Left renal pelvis (tissue), 4 donors: ENCODE data around the gene NET1. TPM values are rescaled to one million over a fixed set of nuclear protein-coding genes. Genes with fewer than 3 reads are reported as not detected.
A peak's percentile ranks its signal among the peaks of the same experiment; 100 is the strongest.

ENCODE experiments used
- DNase-seq, 4 donors: peaks; one replicate each; pipeline ENCODE4 v3.0.0-alpha.2; 2013; ENCODE audit warnings: low read depth in 4 of 4, low spot score in 3 of 4
- polyA plus RNA-seq, 4 donors: library from polyadenylated mRNA; unstranded; fragments of 120-200 nt; gene quantifications; one replicate each; pipeline ENCODE4 v1.2.1, GENCODE V29; 2013; ENCODE audit not compliant: insufficient read length in 4 of 4

Gene NET1
- polyA plus RNA-seq, 4 donors, result 39.6 to 148 (median 133) TPM

DNA sequence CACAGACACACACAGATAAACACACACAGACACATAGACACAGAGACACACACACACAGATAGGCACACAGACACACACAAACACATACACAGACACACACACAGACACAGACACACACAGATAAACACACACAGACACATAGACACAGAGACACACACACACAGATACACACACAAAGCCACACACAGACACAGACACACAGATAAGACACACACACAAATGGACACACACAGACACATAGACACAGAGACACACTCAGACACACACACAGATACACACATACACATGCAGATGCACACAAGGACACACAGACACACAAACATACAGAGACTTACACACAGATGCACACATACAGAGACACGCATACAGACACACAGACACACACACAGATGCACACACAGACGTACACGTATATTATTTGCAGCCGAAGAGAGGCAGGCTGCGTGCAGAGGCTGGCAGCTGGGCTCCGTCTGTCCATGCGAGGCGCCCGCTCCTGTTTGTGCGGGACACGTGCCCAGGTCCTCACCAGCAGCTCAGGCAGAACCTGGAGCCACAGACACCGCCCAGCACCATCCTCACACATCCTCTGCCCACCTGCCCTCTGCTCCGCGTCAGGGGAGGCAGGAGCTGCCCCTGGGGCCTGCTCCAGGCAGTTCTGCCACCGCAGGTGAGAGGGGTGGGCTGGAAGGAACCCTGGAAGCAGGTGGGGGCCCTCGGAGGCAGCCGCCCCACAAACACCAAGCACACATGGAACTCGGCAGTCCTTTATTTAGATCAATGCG lies 85.8 kb downstream of the NET1 start:
- DNase-seq, result no peak

DNA sequence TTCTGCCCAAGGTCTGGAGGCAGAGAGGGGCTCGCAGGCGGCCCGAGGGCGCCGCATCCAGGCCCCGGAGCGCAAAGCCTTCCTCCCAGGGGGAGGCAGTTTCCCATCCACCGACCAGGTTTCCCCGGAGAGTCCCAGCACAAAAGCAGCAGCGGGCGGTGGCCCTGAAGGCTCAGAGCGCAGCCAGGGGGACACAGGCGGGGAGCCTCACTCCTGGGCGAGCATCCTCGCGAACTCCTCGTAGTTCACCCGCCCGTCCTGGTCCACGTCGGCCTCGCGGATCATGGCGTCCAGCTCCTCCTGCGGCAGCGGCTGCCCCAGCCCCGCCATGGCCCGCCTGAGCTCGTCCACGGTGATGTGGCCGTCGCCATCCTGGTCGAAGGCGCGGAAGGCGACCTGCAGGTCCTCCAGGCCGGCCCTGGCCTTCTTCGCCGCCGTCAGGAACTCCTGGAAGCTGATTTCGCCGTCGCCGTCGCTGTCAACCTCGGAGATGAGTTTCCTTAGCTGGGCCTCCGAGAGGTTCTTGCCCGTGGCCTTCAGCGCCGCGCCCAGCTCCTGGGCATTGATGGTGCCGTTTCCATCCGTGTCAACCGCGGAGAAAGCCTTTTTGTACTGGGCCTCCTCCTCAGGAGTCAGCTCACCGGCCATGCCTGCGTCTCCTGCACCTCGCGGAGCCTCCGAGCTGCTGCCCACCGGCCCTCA lies 86.6 kb downstream of the NET1 start:
- DNase-seq, result no peak

DNA sequence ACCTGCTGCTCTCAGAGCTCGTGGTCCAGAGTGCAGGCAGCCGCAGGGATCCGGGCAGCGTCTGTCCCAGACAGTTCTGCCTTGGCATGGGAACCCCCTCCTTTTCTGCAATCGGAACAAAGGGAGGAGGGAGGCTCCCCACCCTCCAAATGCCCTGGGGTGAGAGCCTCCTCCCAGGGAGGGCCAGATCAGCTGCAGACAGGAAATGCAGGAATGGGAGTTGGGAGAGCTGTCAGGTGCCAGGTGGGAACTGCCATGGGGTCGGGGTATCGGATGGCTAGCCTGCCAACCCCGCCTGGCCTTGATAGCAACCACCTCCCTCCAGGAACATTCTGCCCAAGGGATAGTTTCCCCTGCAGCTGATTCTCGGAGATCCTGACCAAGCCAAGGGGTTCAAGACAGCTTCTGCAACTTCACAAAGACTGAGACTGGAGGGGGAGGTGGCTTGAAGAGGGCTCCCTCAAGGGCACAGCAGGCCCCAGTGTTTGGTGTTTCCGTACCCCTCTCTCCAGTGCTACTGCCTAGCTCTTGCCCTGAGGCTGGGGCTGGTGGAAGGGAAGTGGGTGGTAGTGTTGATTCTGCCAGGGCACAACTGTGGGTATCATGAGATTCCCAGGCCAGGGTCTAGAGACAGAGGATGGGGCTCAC lies 87.3 kb downstream of the NET1 start, which contains the start of gene CALML5:
TSS of gene CALML5 (minus strand) at position 78 of the 648 bp plus-strand sequence. CDS start 132 bp downstream, outside the sequence.
- no peak for DNase-seq

DNA sequence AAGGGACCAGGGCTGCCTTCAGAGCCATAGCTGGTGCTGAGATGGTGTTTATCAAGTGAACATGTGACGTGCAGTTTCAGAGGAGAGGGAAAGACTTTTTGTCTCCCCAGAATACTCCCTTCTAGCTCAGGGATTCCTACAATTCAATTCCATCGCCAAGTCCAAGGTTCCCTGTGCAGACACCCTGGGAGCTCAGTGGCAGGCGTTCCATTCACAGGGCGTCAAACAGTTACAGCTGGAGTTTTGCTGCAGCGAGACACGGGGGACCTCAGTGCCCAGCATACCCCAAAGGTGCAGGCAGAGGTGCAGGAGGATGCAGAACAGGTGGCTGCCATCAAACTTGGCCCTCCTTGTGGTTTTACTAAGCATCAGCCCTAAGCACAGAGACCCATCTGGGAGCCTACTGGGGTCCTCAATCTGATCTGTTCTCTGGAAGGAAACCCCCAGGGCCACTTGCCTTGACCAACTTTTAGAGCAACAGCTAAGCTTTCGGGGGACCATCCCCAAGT lies 87.9 kb downstream of the NET1 start:
- DNase-seq, result no peak

DNA sequence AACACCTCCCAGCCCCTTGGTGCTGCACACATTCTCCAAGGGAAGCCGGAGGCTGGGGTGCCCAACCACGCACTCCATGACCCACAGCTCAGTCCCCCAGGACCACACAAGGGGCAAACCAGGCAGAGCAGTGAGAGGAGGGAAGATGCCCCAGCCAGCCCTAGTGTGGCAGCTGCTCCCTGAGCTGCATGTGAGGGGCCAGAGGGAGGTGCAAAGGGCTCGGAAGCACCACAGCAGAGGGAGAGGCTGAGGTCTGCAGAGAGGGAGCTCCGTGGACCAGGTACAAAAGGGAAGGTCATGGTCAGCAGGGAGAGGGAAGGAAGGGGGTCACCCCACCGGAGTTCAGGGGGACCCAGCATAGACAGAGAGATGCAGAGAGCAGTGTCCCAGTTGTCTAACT lies 88.6 kb downstream of the NET1 start:
- DNase-seq, result no peak

DNA sequence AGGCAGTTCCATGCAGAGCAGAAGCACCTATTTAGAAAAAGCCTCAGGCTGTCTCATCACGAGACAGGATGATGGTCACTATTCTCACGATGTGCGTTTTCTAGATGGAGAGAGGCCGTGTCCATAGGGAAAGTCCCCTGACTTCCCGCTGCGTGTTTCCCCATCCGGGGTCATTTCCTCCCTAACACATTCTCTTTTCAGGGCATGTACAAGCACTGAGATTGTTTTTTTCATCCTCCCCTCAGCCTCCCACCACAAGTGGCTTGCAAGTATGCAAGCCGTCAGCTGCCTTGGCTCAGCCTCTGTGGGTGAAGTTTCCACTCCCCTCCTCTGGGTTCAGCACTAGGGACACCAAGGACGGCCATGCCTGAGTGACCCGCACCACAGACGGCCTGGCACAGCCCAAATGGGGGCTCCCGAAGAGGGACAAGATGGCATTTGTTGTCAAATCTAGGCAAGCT lies 89.7 kb downstream of the NET1 start:
- DNase-seq, result peak in 1 of 4 donors; percentile 37

DNA sequence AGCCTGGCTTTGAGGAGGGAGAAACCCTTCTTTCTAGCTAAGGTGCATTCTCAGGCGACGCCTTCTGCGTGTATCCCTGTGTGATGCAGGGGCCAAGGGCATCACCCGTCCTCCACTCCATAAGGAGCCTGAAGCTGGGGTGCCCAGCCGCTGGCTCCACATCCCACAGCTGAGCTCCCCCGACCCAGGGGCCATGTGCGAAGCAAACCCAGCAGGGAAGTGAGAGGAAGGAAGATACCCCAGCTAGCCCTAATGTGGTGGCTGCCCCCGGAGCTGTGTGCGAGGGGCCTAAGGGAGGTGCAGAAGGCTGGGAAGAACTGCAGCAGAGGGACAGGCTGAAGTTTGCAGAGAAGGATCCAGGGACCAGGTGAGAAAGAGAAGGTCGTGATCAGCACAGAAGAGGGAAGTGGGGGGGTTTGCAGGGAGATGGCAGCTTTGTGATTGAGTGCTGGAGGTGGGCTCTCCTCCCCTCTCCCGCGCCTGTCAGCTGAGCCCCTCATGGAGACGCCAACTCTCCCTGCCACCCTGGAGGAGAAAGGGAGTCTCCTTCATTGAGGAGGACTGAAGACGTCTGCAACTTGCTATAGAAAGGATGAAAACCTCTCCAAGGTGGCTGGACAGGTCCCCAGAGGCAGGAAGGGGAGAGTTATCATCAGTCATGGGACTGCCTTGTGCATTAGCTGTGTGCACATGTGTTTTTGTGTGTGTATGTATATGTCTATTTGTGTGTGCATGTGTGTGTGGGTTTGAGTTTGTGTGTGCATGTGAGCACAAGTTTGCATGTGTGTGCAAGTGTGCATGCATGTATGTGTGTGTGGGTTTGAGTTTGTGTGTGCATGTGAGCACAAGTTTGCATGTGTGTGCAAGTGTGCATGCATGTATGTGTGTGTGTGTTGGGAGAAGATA lies 90.5 kb downstream of the NET1 start:
- DNase-seq, result no peak

DNA sequence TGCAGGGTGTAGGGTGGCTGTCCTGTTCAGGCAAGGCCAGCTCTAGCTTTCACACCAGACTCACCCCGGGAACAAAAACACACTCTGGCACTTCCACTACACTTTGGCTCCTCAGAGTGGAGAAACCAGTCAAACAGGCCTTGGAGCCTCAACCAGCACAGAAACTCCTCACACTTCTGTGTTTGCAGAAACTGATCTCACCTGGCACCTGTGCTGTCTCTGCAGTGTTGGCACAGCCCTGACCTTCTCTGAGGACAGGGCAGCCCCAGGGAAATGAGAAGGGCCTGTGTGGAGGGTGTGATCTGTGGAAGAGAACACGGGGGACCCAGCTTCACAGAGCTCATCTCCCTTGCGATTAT lies 91.1 kb downstream of the NET1 start:
- DNase-seq, result peak in 1 of 4 donors; percentile 32

DNA sequence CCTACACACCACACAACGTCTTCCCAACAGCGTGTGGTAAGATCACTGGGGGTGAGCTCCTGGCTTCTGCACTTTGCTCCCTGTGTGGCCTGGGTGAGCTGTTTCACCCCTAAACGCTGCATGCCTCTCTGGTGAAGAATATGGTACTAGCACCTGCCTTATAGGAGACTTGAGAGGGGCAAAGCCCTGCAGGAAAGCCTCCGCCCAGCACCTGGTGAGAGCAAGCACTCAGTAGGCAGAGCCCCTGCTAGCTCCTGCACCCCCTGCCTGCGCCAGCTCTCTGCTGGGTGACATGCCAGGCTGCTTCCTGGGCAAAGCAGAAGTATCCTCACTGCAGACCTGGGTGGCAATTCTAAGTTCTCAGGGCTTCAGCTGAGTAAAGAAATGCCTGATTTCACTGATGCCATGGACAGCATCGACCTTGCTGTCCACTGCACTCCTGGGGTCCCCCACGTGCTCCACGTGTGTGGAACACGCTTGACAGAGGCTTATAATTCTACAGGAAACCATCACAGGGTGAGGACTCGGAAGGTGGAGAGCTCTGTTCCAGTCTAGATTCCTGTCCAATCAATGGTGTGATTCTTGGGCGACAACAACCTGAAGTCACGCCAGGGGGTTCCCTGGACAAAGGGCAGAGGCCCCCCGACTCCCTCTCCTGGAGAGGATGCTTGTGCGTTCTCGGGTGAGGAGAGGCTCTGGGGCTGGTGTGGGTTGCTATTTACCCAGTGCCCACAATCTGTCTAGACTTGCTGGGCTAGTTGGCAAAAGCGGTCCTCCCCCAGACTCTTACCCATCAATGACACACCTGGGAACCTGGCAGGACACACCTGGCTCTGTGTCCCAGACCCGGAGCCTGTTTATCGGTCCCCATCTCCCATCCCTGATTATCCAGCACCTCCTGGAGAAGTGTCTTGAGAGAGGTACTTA lies 92.1 kb downstream of the NET1 start:
- DNase-seq, result no peak

DNA sequence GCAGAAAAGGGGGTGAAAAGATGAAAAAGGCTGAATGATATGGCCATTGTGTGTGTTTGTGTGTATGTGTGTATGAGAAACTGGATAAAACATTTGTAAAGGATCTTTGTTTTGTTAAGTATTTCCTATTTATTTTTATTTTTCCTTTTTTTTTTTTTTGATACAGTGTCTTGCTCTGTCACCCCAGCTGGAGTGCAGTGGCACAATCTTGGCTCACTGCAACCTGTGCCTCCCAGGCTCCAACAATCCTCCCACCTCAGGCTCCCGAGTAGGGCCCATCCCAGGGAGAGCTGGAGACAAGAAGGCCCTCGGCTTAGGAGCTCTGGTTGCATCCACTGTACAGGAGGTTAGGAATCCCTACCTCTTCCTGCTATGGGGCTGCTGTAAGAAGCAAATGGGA lies 93.9 kb downstream of the NET1 start:
- DNase-seq, result no peak

DNA sequence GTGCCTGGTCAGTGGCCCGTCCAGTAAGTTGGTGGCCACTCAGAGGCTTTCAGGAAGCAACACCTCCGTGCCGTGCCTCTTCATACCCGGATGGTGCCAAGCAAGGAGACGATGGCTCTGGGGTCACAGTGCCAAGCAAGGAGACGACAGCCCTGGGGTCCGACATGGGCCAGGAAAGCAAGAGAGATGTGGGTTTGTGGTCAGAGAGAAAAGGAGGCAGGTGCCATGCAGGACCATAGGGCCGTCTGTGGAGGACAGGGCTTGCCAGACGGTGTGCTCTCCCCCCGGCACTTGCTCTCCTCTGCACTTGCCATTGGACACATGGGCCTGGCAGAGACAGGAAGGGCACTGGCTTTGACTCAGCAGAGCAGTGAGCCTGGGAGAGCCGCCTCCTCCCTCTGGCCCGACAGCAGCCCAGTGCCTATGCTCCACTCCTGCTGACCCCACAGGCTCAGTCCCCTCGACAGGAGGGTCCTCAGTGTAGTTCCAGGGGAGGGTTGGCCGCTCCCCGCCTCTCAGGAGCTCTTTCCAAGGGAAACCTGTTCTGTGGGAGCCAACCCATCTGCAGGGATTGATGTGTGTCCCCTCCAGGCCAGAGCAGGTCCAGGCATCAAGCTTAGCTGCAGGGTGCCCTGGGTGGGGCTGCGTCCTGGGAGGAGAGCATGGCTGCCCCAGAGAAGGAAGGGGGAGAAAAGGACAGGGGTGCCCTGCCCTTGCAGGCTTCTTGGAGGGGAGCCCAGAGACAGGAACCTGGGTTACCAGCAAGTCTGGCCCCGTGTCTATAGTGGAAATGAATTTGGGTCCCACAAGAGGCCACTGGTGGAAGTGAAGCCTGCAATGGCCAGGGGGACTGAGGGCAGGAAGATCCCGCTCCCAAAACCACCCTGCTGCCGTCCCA lies 94.6 kb downstream of the NET1 start:
- DNase-seq, result no peak

DNA sequence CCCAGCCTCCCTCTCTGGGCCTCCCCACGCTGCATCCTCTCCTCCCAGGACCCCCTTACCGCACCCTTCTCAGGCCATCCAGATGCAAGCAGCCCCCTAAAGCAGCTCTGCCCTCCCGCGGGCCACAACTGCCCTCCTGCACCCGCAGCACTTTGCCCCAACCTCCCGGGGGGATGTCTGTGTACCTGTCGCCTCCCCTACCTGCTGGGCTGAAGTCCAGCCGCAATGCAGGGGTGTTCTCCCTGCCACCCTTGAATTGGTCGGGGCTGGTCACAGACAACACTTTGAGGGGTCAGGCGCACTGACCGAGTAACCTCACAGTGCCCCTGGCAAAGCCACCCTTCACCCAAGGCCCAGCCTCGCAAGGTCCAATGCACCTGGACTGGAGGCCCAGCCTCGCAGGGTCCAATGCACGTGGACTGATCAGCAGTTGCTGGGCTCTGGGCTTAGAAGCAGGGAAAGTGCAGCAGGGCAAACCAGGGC lies 95.3 kb downstream of the NET1 start:
- DNase-seq, result no peak

DNA sequence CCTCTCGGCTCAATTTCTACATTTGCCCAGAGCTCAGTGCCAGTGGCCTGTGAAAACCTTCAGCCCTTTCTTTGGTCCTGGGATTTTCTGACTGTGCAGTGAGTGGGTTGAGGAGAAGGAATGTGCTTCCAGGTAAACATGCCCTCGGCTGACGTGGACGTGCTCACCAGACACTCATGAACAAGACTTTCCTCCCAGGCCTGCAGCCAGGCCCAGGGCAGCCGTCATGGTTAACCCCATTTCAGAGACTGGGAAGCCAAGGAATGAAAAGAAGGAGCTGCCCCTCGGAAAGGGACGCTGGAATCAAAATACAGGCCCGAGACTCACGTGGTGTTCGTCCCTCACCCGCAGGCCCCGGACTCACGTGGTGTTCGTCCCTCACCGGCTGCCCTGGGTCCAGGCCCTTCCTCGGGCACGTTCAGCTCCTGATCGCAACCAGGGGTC lies 95.8 kb downstream of the NET1 start:
- no peak for DNase-seq

Other genes with a start within 250 kb of the NET1 start
- gene AKR1C8, start 227.4 kb upstream of the NET1 start, polyA plus RNA-seq, result under 1 TPM in 3 of 4 donors, not detected in 1; 0.11 to 0.58 (median 0.20) TPM
- gene AKR1C4, start 215.7 kb upstream of the NET1 start, polyA plus RNA-seq, result not detected
- 1 to 10 TPM in 3 of 4 donors, under 1 TPM in 1; 0.40 to 2.8 (median 1.8) TPM for gene UCN3, start 47.6 kb upstream of the NET1 start, polyA plus RNA-seq
- gene TUBAL3, start 7.7 kb upstream of the NET1 start, polyA plus RNA-seq, result under 1 TPM in 2 of 4 donors, not detected in 2; 0.23 to 0.24 TPM
- gene CALML5, start 87.0 kb downstream of the NET1 start, polyA plus RNA-seq, result not detected
- gene CALML3, start 112.4 kb downstream of the NET1 start, polyA plus RNA-seq, result under 1 TPM in 1 of 4 donors, not detected in 3; 0.11 TPM